ENCODE measurements around the gene WDR18. TPM values are rescaled to one million over a fixed set of nuclear protein-coding genes. Genes with fewer than 3 reads are reported as not detected.

WDR18 gene
- total RNA-seq, 1 experiment from 2014 or later, result 44.0 TPM

GRCh38 chr19:998064-998463, 13.9 kb downstream of the WDR18 start:
- in situ Hi-C loops (cut with HindIII; ENCODE audit: low pct_unique_long_range_greater_than_20kb, low sequenced_read_pairs), result no loop called here

GRCh38 chr19:999379-999719, 15.2 kb downstream of the WDR18 start:
- TF ChIP-seq SIN3A (IDR thresholded peaks at IDR 0.05; ENCODE audit: borderline replicate concordance, insufficient read depth, low read depth, low read length) (no peak), POLR2AphosphoS5 (IDR thresholded peaks at IDR 0.05; ENCODE audit: low read depth, low read length) (no peak), TCF7L2 (IDR thresholded peaks at IDR 0.05; ENCODE audit: low read depth, low read length) (no peak), REST (IDR thresholded peaks at IDR 0.05; ENCODE audit: insufficient read depth in 1 of 2, low read depth in 2 of 2, low read length in 1 of 2) (no peak)
- TF ChIP-seq, protein P1, sequence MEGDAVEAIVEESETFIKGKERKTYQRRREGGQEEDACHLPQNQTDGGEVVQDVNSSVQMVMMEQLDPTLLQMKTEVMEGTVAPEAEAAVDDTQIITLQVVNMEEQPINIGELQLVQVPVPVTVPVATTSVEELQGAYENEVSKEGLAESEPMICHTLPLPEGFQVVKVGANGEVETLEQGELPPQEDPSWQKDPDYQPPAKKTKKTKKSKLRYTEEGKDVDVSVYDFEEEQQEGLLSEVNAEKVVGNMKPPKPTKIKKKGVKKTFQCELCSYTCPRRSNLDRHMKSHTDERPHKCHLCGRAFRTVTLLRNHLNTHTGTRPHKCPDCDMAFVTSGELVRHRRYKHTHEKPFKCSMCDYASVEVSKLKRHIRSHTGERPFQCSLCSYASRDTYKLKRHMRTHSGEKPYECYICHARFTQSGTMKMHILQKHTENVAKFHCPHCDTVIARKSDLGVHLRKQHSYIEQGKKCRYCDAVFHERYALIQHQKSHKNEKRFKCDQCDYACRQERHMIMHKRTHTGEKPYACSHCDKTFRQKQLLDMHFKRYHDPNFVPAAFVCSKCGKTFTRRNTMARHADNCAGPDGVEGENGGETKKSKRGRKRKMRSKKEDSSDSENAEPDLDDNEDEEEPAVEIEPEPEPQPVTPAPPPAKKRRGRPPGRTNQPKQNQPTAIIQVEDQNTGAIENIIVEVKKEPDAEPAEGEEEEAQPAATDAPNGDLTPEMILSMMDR (IDR thresholded peaks at IDR 0.05), result no peak
- ChIA-PET POLR2A (no interaction called here), CTCF (interaction anchor here (0.7 kb wide), 1 partner anchor 64 kb away, joined by 7 read pairs; no protein-coding TSS in a partner anchor)
- Histone ChIP-seq H3K9me3 (ENCODE audit: control insufficient read depth, insufficient read depth, low read depth, low read length) (no peaks in the 10 kb centered on the region), H3K4me3 (ENCODE audit: low read depth in 2 of 2, low read length in 2 of 2) (no peak overlapping the region), H3K27me3 (ENCODE audit: control insufficient read depth, insufficient read depth, low read length) (no peaks in the 10 kb centered on the region), H3K4me1 (ENCODE audit: control insufficient read depth, insufficient read depth, low read length) (peaks cover 8% of the 10 kb centered on the region), H3K36me3 (ENCODE audit: control insufficient read depth, insufficient read depth, low read length) (no peaks in the 10 kb centered on the region), H3K27ac (ENCODE audit: low read length) (no peak overlapping the region)
- intact Hi-C loops (cut with micrococcal nuclease; ENCODE audit: unreplicated experiment), result loop anchor here (5.0 kb wide), 1 partner anchor 142 kb away; the partner anchor contains the start of gene CFD
- BruUV-seq (replicated peaks), result no TSS peak
- DNase-seq (ENCODE audit: low read depth, low spot score) (no peak), ATAC-seq (no peak)
- in situ Hi-C loops (cut with HindIII; ENCODE audit: low pct_unique_long_range_greater_than_20kb, low sequenced_read_pairs), result no loop called here

More at GRCh38 chr19:998064-998463, 13.9 kb downstream of the WDR18 start:
- ATAC-seq (no peak), DNase-seq (ENCODE audit: low read depth, low spot score) (no peak)
- BruUV-seq (replicated peaks), result no TSS peak
- POLR2A ChIA-PET, result no interaction called here
- H3K36me3 ChIP-seq (ENCODE audit: control insufficient read depth, insufficient read depth, low read length), result no peaks in the 10 kb centered on the region
- intact Hi-C loops (cut with micrococcal nuclease; ENCODE audit: unreplicated experiment), result loop anchor here (5.0 kb wide), 1 partner anchor 141 kb away; the partner anchor contains the start of gene CFD
- H3K4me1 ChIP-seq (ENCODE audit: control insufficient read depth, insufficient read depth, low read length), result peaks cover 8% of the 10 kb centered on the region
- H3K4me3 ChIP-seq (ENCODE audit: low read depth in 2 of 2, low read length in 2 of 2), result peak overlapping the region in 1 of 2 experiments; percentile 8; a peak in 1 of 4 replicates
- no peak overlapping the region for H3K27ac ChIP-seq (ENCODE audit: low read length)
- no peak for TF ChIP-seq POLR2AphosphoS5 (IDR thresholded peaks at IDR 0.05; ENCODE audit: low read depth, low read length)
- TF ChIP-seq, protein P1 (IDR thresholded peaks at IDR 0.05), result no peak
- no peak for TF ChIP-seq SIN3A (IDR thresholded peaks at IDR 0.05; ENCODE audit: borderline replicate concordance, insufficient read depth, low read depth, low read length)
- no peak for TF ChIP-seq TCF7L2 (IDR thresholded peaks at IDR 0.05; ENCODE audit: low read depth, low read length)
- no peak for TF ChIP-seq REST (IDR thresholded peaks at IDR 0.05; ENCODE audit: insufficient read depth in 1 of 2, low read depth in 2 of 2, low read length in 1 of 2)
- no peaks in the 10 kb centered on the region for H3K27me3 ChIP-seq (ENCODE audit: control insufficient read depth, insufficient read depth, low read length)
- no peaks in the 10 kb centered on the region for H3K9me3 ChIP-seq (ENCODE audit: control insufficient read depth, insufficient read depth, low read depth, low read length)
- CTCF ChIA-PET, result no interaction called here
